NCI-H345 treated with DMSO at 0.1 percent for 48 hours (cell line): ENCODE data around the gene PPM1E.

Source experiments
- DNase-seq: peaks from one replicate; lab custom pipeline; 2025; ENCODE audit not compliant: unreplicated experiment; lab: John Stamatoyannopoulos, UW

Gene PPM1E

DNA sequence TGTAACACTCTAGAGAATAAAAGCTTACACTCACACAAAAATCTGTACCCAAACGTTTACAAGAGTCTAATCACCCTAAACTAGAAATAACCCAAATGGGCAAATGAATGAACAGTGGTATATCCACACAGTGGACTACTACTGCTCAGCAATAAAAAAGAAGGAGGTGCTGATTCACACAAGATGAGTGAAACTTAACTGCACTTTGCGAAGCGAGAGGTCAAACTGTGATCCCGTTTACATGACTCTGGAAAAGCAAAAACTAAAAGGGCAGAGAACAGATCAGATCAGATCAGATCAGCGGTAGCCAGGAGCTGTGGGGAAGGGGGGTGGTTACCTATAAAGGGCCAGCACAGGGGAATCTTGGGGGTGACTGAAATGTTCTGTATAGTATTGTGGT is 237.7 kb downstream of the PPM1E start:
- no peak for DNase-seq

DNA sequence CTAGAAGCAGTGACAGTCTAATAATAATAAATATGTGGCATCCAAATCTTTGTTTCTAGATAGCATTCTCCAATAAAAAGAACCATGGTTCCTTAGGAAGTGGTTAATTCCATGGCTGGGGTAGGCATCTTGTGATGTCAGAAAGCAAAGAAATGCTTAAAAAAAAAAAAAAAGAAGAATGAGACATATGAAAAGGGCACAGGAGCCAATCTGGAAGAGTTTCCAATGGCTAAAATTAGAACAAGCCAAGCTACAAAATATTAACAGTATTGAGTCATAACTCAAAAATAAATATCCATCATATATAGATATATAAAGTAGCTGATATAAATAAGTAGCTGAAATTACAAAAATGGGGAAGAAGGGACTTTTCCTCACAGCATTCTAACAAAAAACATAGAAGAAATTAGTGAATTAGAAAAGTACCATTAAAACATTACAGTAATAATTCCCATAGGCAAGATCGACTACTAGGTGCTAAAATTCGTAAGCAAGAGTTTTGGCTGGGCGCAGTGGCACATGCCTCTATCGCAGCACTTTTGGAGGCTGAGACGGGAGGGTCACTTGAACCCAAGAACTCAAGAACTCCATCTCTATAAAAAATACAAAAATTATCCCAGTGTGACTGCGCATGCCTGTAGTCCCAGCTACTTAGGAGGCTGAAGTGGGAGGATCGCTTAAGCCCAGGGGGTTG is 239.7 kb downstream of the PPM1E start:
- DNase-seq, result no peak

DNA sequence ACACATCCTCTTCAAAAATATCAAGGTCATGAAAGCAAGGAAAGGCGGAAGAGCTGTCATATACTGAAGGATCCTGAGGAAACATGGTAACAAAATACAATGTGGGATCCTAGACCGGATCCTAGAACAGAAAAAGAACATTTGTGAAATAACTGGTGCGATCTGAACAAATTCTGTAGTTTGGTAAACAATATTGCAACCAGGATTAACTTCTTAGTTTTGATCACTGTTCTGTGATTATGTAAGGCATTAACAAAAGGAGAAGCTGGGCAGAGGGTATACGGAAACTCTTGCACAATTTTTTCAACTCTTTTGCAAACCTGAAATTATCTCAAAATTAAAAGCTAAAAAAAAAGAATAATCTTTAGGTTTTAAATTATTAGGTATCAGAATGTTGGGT is 241.3 kb downstream of the PPM1E start:
- DNase-seq, result no peak

DNA sequence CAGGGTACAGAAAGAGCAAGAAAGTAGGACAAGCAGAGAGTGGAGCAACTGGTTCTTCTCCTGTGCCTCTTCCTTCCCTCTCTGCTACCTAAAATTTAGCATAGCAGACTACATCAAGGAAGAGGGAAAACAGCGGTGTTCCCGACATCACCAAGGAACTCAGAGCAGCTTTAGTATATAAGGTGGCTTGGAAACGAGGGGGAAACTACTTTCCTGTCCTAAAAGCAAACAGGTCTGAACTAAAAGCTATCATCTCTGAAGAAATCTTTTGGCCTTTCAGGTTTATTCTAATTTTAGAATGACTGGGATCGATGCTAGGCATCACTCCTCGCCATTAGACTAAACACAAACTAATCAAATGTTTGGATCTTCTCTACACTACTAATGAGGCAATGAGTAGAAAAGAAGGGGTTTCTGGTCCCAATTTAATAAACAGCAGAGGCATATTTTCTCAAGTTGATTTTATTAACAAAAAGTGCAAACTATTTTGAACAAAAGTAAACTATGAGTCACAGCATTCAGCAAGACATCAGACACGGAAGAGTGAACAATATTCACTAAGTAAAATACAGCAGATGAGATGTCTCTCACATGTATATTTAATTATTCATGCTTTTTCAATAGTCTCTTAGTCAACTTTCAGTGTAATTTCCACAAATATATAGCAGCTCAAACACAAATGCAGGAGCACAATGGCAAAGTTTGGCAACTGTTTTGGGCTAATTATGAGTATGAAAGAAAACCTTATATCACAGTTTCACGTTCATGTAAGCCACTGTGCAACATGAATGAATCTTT is 242.3 kb downstream of the PPM1E start:
- no peak for DNase-seq

DNA sequence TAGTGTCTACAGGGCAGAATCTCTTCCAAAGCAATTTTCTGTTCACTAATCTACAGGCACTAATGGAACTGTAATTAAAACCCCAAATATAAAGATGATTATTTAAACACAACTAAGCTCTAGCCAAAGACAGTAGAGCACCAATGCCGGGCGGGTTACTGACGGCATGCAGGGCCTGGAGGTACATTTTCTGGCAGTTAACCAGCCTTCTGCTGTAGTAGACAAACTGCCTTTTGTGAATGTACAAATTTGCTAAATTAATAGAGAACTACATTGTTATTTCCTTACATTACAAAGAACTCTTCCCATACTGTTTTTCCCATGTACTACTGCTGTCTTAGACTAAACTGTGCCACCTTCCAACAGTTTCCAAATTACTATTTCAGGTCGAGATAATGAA is 243.2 kb downstream of the PPM1E start:
- DNase-seq, result no peak

DNA sequence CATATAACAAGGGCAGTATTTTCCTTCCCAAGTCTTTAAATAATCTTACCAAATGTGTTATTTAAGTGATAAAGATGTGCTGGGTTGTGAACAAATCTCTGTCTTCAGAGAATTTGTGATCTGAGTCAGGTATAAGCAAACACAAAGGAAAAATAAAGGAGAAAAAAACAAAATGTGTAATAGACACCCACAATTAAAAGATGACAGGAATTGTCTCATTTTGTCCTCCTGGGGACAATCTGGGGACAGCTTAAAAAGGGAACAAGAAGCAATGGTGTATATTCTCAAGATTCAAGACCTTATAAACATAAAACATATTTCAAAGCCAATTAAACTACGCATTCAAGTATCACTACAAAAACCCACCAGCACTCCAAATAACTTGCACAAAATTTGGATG is 243.8 kb downstream of the PPM1E start:
- DNase-seq, result no peak

DNA sequence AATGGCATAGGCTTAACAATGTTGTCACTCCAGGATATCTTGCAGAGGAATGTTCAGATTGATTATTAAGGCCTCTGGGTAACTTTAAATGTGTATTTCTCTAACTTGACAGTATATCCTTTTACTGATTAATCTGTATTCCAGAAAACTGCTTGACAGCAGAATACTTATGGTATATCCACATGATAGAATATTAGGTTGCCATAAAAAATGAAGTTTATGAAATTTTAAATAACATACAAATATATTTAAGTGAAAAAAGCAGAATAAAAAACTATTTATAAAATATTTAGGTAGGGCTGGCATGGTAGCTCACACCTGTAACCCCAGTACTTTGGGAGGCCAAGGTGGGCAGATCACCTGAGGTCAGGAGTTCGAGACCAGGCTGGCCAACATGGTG is 244.4 kb downstream of the PPM1E start:
- DNase-seq, result no peak

DNA sequence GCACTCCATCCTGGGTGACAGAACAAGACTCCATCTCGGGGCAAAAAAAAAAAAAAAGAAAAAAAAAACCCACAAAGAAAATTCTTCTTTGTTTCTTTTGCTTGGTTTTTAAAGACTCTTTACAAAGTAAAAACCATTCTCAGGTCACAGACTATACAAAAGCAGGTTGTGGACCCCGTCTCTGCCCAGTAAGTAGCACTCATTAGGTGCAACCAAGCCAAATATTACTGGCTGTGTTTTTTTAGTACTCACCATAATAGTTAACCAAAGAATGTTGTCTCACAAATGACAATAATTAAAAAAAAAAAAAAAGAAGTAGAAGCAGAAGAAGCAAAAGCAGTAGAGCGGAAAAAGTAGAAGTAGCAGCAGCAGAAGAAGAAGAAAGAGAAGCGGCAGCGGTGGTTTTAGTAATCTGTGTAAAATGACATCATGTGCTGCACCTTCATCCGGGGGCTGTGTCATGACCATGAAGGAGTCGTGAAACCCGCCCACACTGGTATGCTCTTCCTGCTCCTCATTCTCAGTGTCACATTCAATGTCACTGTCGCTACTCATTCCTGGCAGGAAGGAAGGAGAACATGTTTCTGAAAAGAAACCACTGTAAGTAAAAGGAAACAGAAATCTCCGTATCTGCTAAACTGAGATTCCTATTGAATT is 245.6 kb downstream of the PPM1E start:
- DNase-seq, result no peak

DNA sequence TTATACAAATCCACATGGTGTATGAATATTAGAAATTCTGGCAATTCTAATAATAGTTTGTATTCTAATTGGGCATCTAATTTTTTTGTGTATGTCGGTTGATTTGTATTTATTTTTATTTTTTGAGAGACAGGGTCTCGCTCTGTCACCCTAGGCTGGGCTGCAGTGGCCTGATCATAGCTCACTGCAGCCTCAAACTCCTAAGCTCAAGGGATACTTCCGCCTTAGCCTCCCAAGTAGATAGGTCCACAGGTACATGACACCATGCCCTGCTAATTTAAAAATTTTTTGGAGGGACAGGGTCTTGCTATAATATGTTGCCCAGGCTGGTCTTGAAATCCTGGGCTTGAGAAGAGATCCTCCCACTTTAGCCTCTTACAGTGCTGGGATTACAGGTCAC is 246.5 kb downstream of the PPM1E start:
- no peak for DNase-seq

DNA sequence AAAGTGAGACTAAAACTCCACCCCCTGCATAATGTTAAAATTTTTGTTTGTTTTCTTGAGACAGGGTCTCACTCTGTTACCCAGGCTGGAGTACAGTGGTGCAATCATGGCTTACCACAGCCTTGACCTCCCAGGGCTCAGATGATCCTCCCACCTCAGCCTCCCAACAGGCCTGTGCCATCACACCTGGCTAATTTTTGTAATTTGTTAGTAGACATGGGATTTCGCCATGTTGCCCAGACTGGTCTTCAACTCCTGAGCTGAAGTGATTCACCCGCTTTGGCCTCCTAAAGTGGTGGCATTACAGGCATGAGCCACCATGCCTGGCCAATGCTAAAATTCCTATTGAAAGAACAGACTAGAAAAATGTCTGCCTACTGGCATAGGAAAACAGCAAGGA is 247.2 kb downstream of the PPM1E start:
- no peak for DNase-seq

DNA sequence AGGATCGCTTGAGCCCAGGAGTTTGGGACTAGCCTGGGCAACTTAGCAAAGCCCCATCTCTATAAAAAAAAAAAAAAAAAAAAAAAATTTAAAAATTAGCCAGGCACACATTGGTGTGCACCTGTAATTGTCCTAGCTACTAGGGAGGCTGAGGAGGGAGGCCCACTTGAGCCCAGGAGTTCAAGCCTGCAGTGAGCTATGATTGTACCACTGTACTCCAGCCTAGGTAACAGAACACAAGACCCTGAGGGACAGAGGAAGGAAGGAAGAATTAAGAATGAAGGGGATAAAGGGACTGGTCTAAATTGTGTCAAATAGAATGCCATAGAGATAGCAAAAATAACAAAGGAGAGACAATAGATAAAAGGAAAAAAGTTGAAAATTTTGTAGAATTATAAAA is 248.2 kb downstream of the PPM1E start:
- no peak for DNase-seq

DNA sequence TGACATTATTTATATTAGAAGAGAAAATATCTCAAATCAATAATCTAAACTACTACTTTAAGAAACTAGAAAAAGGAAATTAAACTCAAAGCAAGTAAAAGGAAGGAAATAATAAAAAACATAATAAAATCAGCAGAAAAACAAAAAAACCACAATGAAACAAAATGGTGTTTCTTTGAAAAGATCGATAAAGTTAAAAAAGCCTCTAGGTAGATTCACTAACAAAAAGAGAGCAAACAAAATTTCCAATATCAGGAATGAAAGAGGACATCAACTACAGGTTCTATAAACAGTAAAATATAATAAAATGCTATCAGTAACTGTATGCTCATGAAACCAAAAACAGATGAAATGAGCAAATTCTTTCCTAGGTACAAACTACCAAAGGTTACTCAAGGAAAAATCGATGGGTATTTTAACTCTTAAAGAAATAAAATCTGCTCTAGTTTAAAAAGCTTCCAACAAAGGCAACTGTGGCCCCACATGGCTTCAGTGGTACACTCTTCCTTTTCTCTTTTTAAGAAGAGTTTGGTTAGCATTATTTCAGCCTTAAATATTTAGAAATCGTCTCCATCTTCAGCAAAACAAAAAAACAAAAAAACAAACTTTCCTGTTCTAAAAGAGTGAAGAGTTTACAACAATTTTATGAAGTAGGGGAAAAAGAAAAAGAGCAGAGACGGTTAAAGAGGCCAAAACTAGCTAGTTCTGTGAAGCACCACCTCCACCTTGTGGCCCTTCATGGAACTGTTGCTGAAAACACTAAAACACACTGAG is 248.9 kb downstream of the PPM1E start:
- peak; percentile 28 for DNase-seq

DNA sequence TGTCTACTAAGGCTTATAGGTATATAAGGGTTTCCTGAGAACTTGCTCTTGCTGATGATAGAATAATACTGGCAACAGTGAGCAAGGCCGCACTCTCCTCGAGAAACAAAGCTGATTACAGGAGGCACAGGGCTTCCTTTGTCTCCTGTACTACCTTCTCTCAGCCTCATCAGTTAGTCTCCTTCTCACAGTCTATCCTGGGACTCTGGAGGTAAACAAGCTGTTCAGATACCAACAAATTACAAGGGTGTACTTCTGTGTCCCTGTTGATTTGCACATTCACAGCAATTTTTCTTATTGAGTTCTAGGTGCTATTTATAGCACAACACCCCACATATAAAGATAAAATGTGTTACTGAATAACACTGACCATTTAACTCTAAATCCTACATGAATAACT is 252.3 kb downstream of the PPM1E start:
- DNase-seq, result no peak

DNA sequence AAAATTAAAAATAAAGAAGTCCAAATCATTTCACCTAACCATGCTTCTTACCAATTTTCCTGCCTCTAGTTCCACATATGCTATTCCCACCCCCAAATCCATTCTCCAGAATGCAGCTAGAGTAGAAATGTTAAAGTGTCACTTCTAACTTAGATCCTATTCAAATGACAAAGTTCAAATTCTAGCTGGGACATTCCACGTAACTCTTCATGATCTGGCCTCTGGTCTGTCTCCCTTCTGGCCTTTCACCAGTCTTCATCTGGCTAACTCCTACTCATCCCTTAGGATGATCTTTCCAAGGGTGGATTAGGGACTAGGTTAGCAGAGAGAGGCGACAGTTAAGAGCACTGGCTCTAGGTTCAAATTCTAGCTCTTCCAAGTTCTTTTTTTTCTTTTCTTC is 253.1 kb downstream of the PPM1E start:
- DNase-seq, result no peak

DNA sequence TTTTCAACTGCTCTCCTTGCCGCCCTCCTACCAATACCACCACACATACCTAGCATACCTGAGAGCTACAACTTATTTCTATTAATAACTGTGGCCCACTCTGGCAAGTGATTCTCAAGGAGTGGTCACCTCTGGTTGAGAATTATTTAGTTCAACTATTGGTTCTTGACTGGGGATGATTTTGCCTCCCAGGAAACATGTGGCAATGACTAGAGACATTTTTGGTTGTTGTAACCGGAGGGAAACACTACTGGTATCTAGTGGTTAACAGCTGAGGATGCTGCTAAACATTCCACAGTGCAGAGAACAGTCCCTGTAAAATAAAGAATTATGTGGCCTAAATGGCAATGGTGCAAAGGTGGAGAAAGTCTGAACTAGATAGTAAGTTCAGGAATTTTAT is 254.4 kb downstream of the PPM1E start:
- no peak for DNase-seq

DNA sequence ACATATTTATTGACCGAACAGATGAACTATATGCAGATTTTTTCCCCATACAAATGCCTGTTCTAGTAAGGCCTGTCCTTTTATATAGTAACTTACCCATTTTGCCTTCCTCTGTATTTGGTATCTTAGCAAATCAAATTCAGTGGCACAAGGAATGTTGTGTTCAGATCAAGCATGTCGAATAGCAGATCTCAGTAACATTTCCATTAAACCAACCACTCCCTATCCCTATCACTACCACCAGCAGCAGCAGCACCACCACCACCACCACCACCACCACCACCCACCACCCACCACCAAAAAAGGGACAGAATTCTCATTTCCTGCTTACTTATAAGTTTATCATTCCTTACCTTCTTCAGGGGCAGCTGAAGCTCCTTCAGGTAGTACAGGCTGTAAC is 256.3 kb downstream of the PPM1E start:
- DNase-seq, result no peak

DNA sequence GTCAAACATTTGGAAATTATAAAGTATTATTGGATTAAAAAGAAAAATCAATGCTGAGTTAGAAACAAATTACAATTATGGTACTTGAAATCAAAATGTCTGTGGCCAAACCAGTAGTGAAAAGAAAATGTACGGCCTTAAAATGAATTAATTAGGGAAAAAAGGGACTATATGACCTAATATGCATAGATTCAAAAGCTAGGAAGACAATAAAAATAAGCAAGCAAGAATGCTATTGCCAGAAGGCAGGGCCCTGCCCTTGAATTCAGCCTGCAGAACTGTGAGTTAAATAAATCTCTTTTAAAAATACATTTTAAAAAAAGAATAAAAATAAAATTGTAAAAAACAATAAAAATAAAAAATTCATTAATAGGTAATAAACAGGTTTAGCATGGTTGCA is 262.4 kb downstream of the PPM1E start:
- DNase-seq, result no peak

DNA sequence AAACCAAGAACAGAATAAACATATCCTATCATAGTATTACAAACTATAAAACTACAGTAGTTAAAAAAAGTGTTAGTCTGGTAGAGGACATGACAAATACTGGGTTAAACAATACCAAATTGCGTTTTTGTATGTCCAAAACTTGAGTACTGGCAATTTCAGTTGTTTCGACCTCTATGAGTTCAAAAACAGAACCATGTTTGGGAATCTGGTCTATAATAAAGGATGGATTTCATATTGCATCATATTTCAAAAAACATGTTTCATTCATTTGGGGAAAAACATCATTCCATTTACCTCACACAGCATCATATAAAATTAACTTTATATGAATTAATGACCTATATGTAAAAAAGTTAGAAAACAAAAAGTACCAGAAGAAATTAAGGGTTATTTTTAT is 269.3 kb downstream of the PPM1E start:
- DNase-seq, result no peak

DNA sequence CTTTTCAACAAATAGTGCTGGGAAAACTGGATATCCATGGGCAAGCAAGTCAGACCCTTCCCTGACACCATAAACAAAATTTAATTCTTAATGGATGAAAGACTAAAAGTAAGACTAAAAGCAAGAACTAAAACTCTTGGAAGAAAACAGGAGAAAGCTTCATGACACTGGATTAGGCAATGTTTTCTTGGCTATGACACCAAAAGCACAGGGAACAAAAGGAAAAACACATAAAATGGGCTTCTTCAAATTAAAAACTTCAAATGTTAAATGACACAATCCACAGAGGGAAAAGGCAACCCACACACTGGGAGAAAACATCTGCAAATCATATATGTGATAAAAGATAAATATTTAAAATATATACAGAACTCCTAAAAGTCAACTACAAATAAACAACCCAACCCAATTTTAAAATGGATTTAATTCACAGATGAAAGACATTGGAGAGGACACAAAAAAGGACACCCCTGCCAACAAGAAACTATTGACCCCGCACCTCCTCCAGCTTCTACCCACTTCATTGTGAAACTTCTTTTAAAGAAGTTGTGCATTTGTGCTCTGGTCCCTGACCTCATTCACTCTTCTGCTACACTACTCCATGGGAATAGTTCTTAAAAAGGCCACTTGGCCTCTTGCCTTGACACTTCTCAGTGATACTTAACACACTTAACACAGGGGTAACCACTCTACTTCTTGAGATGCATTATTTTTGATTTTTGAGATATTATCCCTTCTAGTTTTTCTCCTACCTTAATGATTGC is 270.7 kb downstream of the PPM1E start:
- no peak for DNase-seq

DNA sequence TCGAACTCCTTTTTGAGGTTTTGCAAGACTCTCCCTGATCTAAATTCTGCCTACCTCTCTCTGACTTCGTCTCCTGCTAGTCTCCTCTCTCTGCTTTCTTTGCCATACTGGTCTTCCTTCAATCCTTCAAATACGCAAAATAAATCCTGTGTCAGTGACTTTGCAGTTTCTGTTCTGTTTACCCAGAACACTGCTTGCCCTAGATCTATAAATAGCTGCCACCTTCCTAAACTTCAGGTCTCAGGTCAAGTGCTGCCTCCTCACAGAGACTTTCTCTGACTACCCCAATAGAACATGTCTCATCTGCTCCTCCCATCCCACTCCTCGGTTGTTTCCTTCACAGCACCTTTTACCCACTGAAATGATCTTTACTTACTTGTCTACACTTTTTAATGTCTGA is 272.1 kb downstream of the PPM1E start:
- DNase-seq, result no peak

DNA sequence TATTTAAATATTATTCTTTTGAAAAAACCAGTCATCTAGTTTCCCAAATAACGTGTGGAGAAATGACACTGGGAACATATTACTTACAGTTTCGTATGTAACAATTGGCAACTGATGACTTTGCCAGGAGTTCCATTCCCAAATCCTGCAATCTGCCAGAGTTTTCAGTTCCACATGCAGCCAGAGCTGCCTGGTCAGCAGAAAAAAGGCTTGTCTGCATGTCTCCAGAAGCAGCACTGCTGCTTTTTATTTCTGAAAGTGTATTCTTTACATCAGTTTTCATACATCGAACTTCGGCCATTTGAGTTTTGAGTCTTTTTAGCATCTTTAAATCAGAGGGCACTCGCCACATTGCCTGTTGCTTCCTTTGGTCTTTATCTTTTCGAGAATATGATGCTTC is 272.7 kb downstream of the PPM1E start:
- DNase-seq, result no peak
